ENCODE data around the gene HARBI1.

Gene HARBI1

GRCh38 chr11:46649180-46649738 is 32.2 kb upstream of the HARBI1 start:
- no peaks in the 10 kb centered on the region for H3K27me3 ChIP-seq (ENCODE audit: low read depth, low read length)
- H3K4me1 ChIP-seq (ENCODE audit: control insufficient read depth in 1 of 2, insufficient read depth in 2 of 2, low read length in 2 of 2) = peaks cover 0 to 6% of the 10 kb centered on the region in 2 donors
- peak overlapping the region; percentile 60 for H3K27ac ChIP-seq (ENCODE audit: low read length)
- no peaks in the 10 kb centered on the region for H3K9me3 ChIP-seq (ENCODE audit: control insufficient read depth in 1 of 2, low read length in 2 of 2)
- H3K4me3 ChIP-seq (ENCODE audit: low read depth in 1 of 2, low read length in 2 of 2) = no peak overlapping the region
- H3K36me3 ChIP-seq (ENCODE audit: control insufficient read depth in 1 of 2, insufficient read depth in 2 of 2, low read length in 2 of 2) = peaks cover 40 to 75% of the 10 kb centered on the region in 2 donors

DNA sequence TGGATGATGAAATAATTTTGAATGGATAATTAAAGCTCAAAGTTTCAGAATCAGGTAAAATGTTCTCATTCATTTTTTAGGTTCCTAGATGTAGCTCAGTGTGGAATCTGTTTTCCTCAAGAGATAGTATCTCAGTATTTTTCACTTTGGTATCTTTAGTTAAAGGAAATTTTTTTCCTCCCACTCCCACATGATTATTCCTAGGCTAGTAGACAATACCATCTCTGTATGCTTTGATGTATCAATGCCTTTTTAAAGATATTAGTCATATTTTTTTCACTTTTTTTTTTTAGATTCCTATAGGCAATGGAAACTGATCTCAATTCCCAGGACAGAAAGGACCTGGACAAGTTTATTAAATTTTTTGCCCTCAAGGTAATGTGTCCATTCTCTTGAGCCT is 27.0 kb upstream of the HARBI1 start:
- H3K27ac ChIP-seq (ENCODE audit: low read length) = no peak overlapping the region
- peaks cover 12 to 45% of the 10 kb centered on the region in 2 donors for H3K36me3 ChIP-seq (ENCODE audit: control insufficient read depth in 1 of 2, insufficient read depth in 2 of 2, low read length in 2 of 2)
- H3K4me3 ChIP-seq (ENCODE audit: low read depth in 1 of 2, low read length in 2 of 2) = no peak overlapping the region
- H3K4me1 ChIP-seq (ENCODE audit: control insufficient read depth in 1 of 2, insufficient read depth in 2 of 2, low read length in 2 of 2) = peaks cover 0 to 6% of the 10 kb centered on the region in 2 donors
- H3K9me3 ChIP-seq (ENCODE audit: control insufficient read depth in 1 of 2, low read length in 2 of 2) = no peaks in the 10 kb centered on the region
- H3K27me3 ChIP-seq (ENCODE audit: low read depth, low read length) = no peaks in the 10 kb centered on the region

- peaks cover 0 to 6% of the 10 kb centered on the region in 2 donors for H3K4me1 ChIP-seq (ENCODE audit: control insufficient read depth in 1 of 2, insufficient read depth in 2 of 2, low read length in 2 of 2)
- H3K27me3 ChIP-seq (ENCODE audit: low read depth, low read length) = no peaks in the 10 kb centered on the region
- no peak overlapping the region for H3K4me3 ChIP-seq (ENCODE audit: low read depth in 1 of 2, low read length in 2 of 2)
- H3K9me3 ChIP-seq (ENCODE audit: control insufficient read depth in 1 of 2, low read length in 2 of 2) = no peaks in the 10 kb centered on the region
- no peak overlapping the region for H3K27ac ChIP-seq (ENCODE audit: low read length)
- H3K36me3 ChIP-seq (ENCODE audit: control insufficient read depth in 1 of 2, insufficient read depth in 2 of 2, low read length in 2 of 2) = peaks cover 12 to 44% of the 10 kb centered on the region in 2 donors
These were observed 26.5 kb upstream of the HARBI1 start for GRCh38 chr11:46643531-46643930.

DNA sequence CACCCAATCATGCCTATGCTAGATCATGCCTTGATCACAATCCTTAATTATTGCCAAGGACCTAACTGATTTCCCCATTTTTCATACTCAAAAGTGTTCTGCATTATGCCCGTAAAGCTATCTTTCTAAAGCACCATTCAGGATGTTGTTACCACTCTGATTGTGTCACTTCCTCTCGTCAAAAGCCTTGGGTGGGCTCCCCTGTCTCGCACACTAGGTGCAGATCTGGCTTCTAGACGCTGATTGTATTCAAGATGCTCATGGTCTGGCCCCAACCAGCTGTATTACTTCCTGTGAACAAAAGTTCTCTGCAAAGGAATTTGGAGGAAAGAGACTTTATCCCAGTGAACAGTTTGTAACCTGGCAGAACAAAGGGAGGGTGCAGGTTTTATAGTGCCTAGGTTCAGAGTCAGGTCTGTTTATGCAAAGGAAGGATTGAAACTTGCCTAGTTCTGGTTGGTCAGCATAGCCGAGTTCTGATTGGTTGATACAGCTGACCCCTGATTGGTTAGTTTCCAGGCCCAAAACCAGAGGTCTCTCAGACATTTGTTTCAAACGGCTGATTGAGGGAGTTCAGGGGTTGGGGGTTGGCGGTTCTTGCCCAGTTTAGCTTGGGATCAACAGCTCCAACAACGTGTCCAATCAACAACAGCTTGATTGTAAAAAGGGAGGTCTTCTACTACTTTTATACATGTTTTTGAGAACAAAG is 25.8 kb upstream of the HARBI1 start:
- Histone ChIP-seq H3K4me3 (ENCODE audit: low read depth in 1 of 2, low read length in 2 of 2) (no peak overlapping the region), H3K9me3 (ENCODE audit: control insufficient read depth in 1 of 2, low read length in 2 of 2) (no peaks in the 10 kb centered on the region), H3K27me3 (ENCODE audit: low read depth, low read length) (no peaks in the 10 kb centered on the region), H3K4me1 (ENCODE audit: control insufficient read depth in 1 of 2, insufficient read depth in 2 of 2, low read length in 2 of 2) (no peaks in the 10 kb centered on the region), H3K27ac (ENCODE audit: low read length) (no peak overlapping the region), H3K36me3 (ENCODE audit: control insufficient read depth in 1 of 2, insufficient read depth in 2 of 2, low read length in 2 of 2) (peaks cover 12 to 38% of the 10 kb centered on the region in 2 donors)

- no peak overlapping the region for H3K27ac ChIP-seq (ENCODE audit: low read length)
- no peak overlapping the region for H3K4me3 ChIP-seq (ENCODE audit: low read depth in 1 of 2, low read length in 2 of 2)
- H3K36me3 ChIP-seq (ENCODE audit: control insufficient read depth in 1 of 2, insufficient read depth in 2 of 2, low read length in 2 of 2) = peaks cover 12 to 28% of the 10 kb centered on the region in 2 donors
- H3K27me3 ChIP-seq (ENCODE audit: low read depth, low read length) = no peaks in the 10 kb centered on the region
- no peaks in the 10 kb centered on the region for H3K4me1 ChIP-seq (ENCODE audit: control insufficient read depth in 1 of 2, insufficient read depth in 2 of 2, low read length in 2 of 2)
- no peaks in the 10 kb centered on the region for H3K9me3 ChIP-seq (ENCODE audit: control insufficient read depth in 1 of 2, low read length in 2 of 2)
These were observed 24.6 kb upstream of the HARBI1 start for GRCh38 chr11:46641639-46642038.

GRCh38 chr11:46640036-46640788 is 23.2 kb upstream of the HARBI1 start:
- H3K27me3 ChIP-seq (ENCODE audit: low read depth, low read length) = no peaks in the 10 kb centered on the region
- no peaks in the 10 kb centered on the region for H3K9me3 ChIP-seq (ENCODE audit: control insufficient read depth in 1 of 2, low read length in 2 of 2)
- no peak overlapping the region for H3K27ac ChIP-seq (ENCODE audit: low read length)
- no peak overlapping the region for H3K4me3 ChIP-seq (ENCODE audit: low read depth in 1 of 2, low read length in 2 of 2)
- peaks cover 0 to 4% of the 10 kb centered on the region in 2 donors for H3K4me1 ChIP-seq (ENCODE audit: control insufficient read depth in 1 of 2, insufficient read depth in 2 of 2, low read length in 2 of 2)
- peaks cover 6 to 20% of the 10 kb centered on the region in 2 donors for H3K36me3 ChIP-seq (ENCODE audit: control insufficient read depth in 1 of 2, insufficient read depth in 2 of 2, low read length in 2 of 2)

- H3K9me3 ChIP-seq (ENCODE audit: control insufficient read depth in 1 of 2, low read length in 2 of 2) = no peaks in the 10 kb centered on the region
- peaks cover 6 to 17% of the 10 kb centered on the region in 2 donors for H3K36me3 ChIP-seq (ENCODE audit: control insufficient read depth in 1 of 2, insufficient read depth in 2 of 2, low read length in 2 of 2)
These were observed 22.3 kb upstream of the HARBI1 start for GRCh38 chr11:46639197-46639839.

DNA sequence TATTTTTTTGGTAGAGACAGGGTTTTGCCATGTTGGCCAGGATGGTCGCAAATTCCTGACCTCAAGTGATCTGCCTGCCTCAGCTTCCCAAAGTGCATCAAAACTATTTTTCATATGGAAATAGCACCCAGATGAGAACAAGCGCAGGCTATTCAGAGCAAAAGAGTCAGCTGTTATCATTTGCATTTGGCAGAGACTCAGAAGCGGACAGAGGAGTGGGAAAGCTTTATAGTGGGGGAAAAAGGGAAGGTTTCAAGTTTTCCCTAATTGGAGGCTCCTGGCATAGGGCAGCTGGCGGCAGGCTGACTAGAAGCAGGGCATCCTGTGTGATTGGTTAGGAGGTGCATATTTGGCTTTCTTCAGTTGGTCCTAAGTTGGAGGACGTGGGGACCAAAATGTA is 20.5 kb upstream of the HARBI1 start:
- no peaks in the 10 kb centered on the region for H3K9me3 ChIP-seq (ENCODE audit: control insufficient read depth in 1 of 2, low read length in 2 of 2)
- H3K27ac ChIP-seq (ENCODE audit: low read length) = no peak overlapping the region
- peaks cover 0 to 4% of the 10 kb centered on the region in 2 donors for H3K4me1 ChIP-seq (ENCODE audit: control insufficient read depth in 1 of 2, insufficient read depth in 2 of 2, low read length in 2 of 2)
- peaks cover 3 to 15% of the 10 kb centered on the region in 2 donors for H3K36me3 ChIP-seq (ENCODE audit: control insufficient read depth in 1 of 2, insufficient read depth in 2 of 2, low read length in 2 of 2)
- H3K4me3 ChIP-seq (ENCODE audit: low read depth in 1 of 2, low read length in 2 of 2) = no peak overlapping the region
- H3K27me3 ChIP-seq (ENCODE audit: low read depth, low read length) = no peaks in the 10 kb centered on the region

More at GRCh38 chr11:46639197-46639839, 22.3 kb upstream of the HARBI1 start:
- Histone ChIP-seq H3K27ac (ENCODE audit: low read length) (no peak overlapping the region), H3K4me1 (ENCODE audit: control insufficient read depth in 1 of 2, insufficient read depth in 2 of 2, low read length in 2 of 2) (peaks cover 0 to 4% of the 10 kb centered on the region in 2 donors), H3K4me3 (ENCODE audit: low read depth in 1 of 2, low read length in 2 of 2) (no peak overlapping the region), H3K27me3 (ENCODE audit: low read depth, low read length) (no peaks in the 10 kb centered on the region)

- Histone ChIP-seq H3K36me3 (ENCODE audit: control insufficient read depth in 1 of 2, insufficient read depth in 2 of 2, low read length in 2 of 2) (peaks cover 15 to 24% of the 10 kb centered on the region in 2 donors), H3K27me3 (ENCODE audit: low read depth, low read length) (no peaks in the 10 kb centered on the region), H3K27ac (ENCODE audit: low read length) (no peak overlapping the region), H3K4me3 (ENCODE audit: low read depth in 1 of 2, low read length in 2 of 2) (no peak overlapping the region), H3K4me1 (ENCODE audit: control insufficient read depth in 1 of 2, insufficient read depth in 2 of 2, low read length in 2 of 2) (peaks cover 0 to 4% of the 10 kb centered on the region in 2 donors), H3K9me3 (ENCODE audit: control insufficient read depth in 1 of 2, low read length in 2 of 2) (no peaks in the 10 kb centered on the region)
These were observed 18.6 kb upstream of the HARBI1 start for GRCh38 chr11:46635557-46636139.

GRCh38 chr11:46633291-46634217 is 16.5 kb upstream of the HARBI1 start:
- no peaks in the 10 kb centered on the region for H3K9me3 ChIP-seq (ENCODE audit: control insufficient read depth in 1 of 2, low read length in 2 of 2)
- H3K36me3 ChIP-seq (ENCODE audit: control insufficient read depth in 1 of 2, insufficient read depth in 2 of 2, low read length in 2 of 2) = peaks cover 22% of the 10 kb centered on the region in 2 donors
- H3K4me1 ChIP-seq (ENCODE audit: control insufficient read depth in 1 of 2, insufficient read depth in 2 of 2, low read length in 2 of 2) = peaks cover 0 to 4% of the 10 kb centered on the region in 2 donors
- no peaks in the 10 kb centered on the region for H3K27me3 ChIP-seq (ENCODE audit: low read depth, low read length)
- H3K27ac ChIP-seq (ENCODE audit: low read length) = no peak overlapping the region
- H3K4me3 ChIP-seq (ENCODE audit: low read depth in 1 of 2, low read length in 2 of 2) = no peak overlapping the region
